ENCODE measurements around the gene FAM8A1. TPM values are rescaled to one million over a fixed set of nuclear protein-coding genes. Genes with fewer than 3 reads are reported as not detected.

FAM8A1 gene
- polyA plus RNA-seq, 1 of the 3 experiments (the other 2 are of a cell fraction): 5.0 TPM

DNA sequence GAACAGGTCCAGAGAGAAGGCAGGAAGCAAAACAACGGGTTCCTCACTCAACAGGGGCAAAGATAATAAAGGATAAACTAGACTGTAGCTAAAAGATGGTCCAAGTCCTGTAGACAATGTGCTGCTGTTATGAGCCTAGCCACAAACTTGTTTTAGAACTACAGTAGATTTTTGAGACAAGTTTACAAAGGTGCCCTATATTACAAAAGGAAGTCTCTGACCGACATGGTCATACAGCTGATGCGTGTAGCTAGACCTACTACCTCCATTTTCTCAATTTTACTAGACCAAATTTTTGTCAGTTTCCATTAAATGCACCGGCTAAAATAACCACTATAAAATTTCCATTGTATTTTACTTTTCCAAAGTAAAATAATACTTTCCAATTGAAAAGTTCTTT, 11.9 kb downstream of the FAM8A1 start:
- 0 out of 2 replicates have a peak, but pooled peaks cover 6% of the 10 kb centered on the region for H3K79me2 ChIP-seq (ENCODE audit: insufficient read depth)
- no peaks in the 10 kb centered on the region for H3K4me1 ChIP-seq (ENCODE audit: control insufficient read depth in 1 of 2, insufficient read depth in 2 of 2, low read depth in 1 of 2, low read length in 1 of 2)
- POLR2A ChIA-PET: no interaction called here
- H3K27ac ChIP-seq (ENCODE audit: low read depth in 2 of 2, low read length in 1 of 2): no peak overlapping the region
- H3K36me3 ChIP-seq (replicated peaks in 1 of 2; ENCODE audit: control insufficient read depth in 1 of 2, insufficient read depth in 2 of 2, low read length in 1 of 2): peaks cover 60 to 65% of the 10 kb centered on the region in 2 experiments
- peaks cover 21% of the 10 kb centered on the region for H3F3A ChIP-seq (replicated peaks; ENCODE audit: insufficient read depth)
- WGBS (ENCODE audit: low lambda C conversion rate): 96% methylated on average over 4 of the region's 4 CpGs
- no peak overlapping the region for H3K4me3 ChIP-seq (ENCODE audit: low read depth in 2 of 2, low read length in 1 of 2)
- no peaks in the 10 kb centered on the region for H3K9me3 ChIP-seq
- CTCF ChIA-PET: no interaction called here
- no peak for DNase-seq
- H2AFZ ChIP-seq (ENCODE audit: low read depth): no peak overlapping the region
- TF ChIP-seq NFIC (IDR thresholded peaks at IDR 0.05; ENCODE audit: borderline replicate concordance): no peak
- TF ChIP-seq POLR2AphosphoS5 (IDR thresholded peaks at IDR 0.05; ENCODE audit: low read depth, low read length): no peak
- TF ChIP-seq RXRA (IDR thresholded peaks at IDR 0.05; ENCODE audit: borderline replicate concordance, low read depth): no peak
- no peak for TF ChIP-seq JUND (IDR thresholded peaks at IDR 0.05)
- no peak for TF ChIP-seq TCF12 (IDR thresholded peaks at IDR 0.05)
- no peak for TF ChIP-seq YY1 (IDR thresholded peaks at IDR 0.05; ENCODE audit: low read depth)
- TF ChIP-seq FOXM1 (IDR thresholded peaks at IDR 0.05; ENCODE audit: low read depth): no peak
- no peak for TF ChIP-seq SIN3A (IDR thresholded peaks at IDR 0.05; ENCODE audit: borderline replicate concordance, low read depth, low read length)
- TF ChIP-seq, protein P1, sequence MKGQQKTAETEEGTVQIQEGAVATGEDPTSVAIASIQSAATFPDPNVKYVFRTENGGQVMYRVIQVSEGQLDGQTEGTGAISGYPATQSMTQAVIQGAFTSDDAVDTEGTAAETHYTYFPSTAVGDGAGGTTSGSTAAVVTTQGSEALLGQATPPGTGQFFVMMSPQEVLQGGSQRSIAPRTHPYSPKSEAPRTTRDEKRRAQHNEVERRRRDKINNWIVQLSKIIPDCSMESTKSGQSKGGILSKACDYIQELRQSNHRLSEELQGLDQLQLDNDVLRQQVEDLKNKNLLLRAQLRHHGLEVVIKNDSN (IDR thresholded peaks at IDR 0.05; ENCODE audit: borderline replicate concordance, low read depth): no peak
- TF ChIP-seq RCOR1 (IDR thresholded peaks at IDR 0.05; ENCODE audit: low read length): no peak
- TF ChIP-seq RFX5 (IDR thresholded peaks at IDR 0.05; ENCODE audit: low read length): no peak
- TF ChIP-seq NRF1 (IDR thresholded peaks at IDR 0.05; ENCODE audit: low read depth, low read length): no peak
- TF ChIP-seq USF2 (IDR thresholded peaks at IDR 0.05; ENCODE audit: borderline replicate concordance, low read depth, low read length): no peak
- no peak for TF ChIP-seq RAD21 (IDR thresholded peaks at IDR 0.05; ENCODE audit: low read length)
- TF ChIP-seq FOXJ3 (CRISPR knock-in tag; IDR thresholded peaks at IDR 0.05): no peak
- TF ChIP-seq IRF3 (IDR thresholded peaks at IDR 0.05; ENCODE audit: low read depth, low read length): no peak
- TF ChIP-seq, protein P2, sequence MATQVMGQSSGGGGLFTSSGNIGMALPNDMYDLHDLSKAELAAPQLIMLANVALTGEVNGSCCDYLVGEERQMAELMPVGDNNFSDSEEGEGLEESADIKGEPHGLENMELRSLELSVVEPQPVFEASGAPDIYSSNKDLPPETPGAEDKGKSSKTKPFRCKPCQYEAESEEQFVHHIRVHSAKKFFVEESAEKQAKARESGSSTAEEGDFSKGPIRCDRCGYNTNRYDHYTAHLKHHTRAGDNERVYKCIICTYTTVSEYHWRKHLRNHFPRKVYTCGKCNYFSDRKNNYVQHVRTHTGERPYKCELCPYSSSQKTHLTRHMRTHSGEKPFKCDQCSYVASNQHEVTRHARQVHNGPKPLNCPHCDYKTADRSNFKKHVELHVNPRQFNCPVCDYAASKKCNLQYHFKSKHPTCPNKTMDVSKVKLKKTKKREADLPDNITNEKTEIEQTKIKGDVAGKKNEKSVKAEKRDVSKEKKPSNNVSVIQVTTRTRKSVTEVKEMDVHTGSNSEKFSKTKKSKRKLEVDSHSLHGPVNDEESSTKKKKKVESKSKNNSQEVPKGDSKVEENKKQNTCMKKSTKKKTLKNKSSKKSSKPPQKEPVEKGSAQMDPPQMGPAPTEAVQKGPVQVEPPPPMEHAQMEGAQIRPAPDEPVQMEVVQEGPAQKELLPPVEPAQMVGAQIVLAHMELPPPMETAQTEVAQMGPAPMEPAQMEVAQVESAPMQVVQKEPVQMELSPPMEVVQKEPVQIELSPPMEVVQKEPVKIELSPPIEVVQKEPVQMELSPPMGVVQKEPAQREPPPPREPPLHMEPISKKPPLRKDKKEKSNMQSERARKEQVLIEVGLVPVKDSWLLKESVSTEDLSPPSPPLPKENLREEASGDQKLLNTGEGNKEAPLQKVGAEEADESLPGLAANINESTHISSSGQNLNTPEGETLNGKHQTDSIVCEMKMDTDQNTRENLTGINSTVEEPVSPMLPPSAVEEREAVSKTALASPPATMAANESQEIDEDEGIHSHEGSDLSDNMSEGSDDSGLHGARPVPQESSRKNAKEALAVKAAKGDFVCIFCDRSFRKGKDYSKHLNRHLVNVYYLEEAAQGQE (IDR thresholded peaks at IDR 0.05; ENCODE audit: low read depth, low read length): no peak
- H3K9ac ChIP-seq: no peak overlapping the region
- H4K20me1 ChIP-seq (ENCODE audit: insufficient read depth): no peaks in the 10 kb centered on the region
- H3K4me2 ChIP-seq: no peak overlapping the region
- no peaks in the 10 kb centered on the region for H3K27me3 ChIP-seq (ENCODE audit: insufficient read depth)
- H3K9me2 ChIP-seq: no peaks in the 10 kb centered on the region

Data from SK-N-SH (cell line).